ENCODE data around the gene GPR176. TPM values are rescaled to one million over a fixed set of nuclear protein-coding genes. Genes with fewer than 3 reads are reported as not detected.
"Not testable (repeated sequence)": the region's sequence is repeated elsewhere in the genome, so short reads cannot be mapped to it uniquely, and the experiment has no call there.

GPR176 gene
- total and polyA plus RNA-seq, 4 donors: 18.2 to 73.6 (median 31.1) TPM

- no peak overlapping the region for H3K27ac ChIP-seq (ENCODE audit: low read depth in 1 of 2, low read length in 2 of 2)
- no peaks in the 10 kb centered on the region for H3K27me3 ChIP-seq (ENCODE audit: control insufficient read depth in 1 of 2, insufficient read depth in 2 of 2, low read length in 1 of 2)
- intact Hi-C loops (cut with DNase I): no loop called here
- DNase-seq (no peak), ATAC-seq (ENCODE audit: low FRiP score) (no peak)
- H3K4me1 ChIP-seq (ENCODE audit: control insufficient read depth in 1 of 2, insufficient read depth in 2 of 2, low read length in 2 of 2): no peaks in the 10 kb centered on the region
- H3K36me3 ChIP-seq (ENCODE audit: control insufficient read depth in 1 of 2, insufficient read depth in 2 of 2, low read length in 1 of 2): no peaks in the 10 kb centered on the region
- H3K9me3 ChIP-seq (ENCODE audit: control insufficient read depth, low read length): no peaks in the 10 kb centered on the region
- 11 to 17% methylated on average over 5 of the region's 5 CpGs for WGBS, 2 donors
- no peak overlapping the region for H3K4me3 ChIP-seq (ENCODE audit: low read length in 2 of 2)
These were observed 11.1 kb downstream of the GPR176 start for GRCh38 chr15:39909007-39909406.

- no peaks in the 10 kb centered on the region for H3K27me3 ChIP-seq (ENCODE audit: control insufficient read depth in 1 of 2, insufficient read depth in 2 of 2, low read length in 1 of 2)
- intact Hi-C loops (cut with DNase I): no loop called here
- H3K4me3 ChIP-seq (ENCODE audit: low read length in 2 of 2): no peak overlapping the region
- no peaks in the 10 kb centered on the region for H3K36me3 ChIP-seq (ENCODE audit: control insufficient read depth in 1 of 2, insufficient read depth in 2 of 2, low read length in 1 of 2)
- no peaks in the 10 kb centered on the region for H3K9me3 ChIP-seq (ENCODE audit: control insufficient read depth, low read length)
- 9 to 11% methylated on average over 1 of the region's 1 CpG for WGBS, 2 donors
- ATAC-seq (ENCODE audit: low FRiP score): no peak
- H3K4me1 ChIP-seq (ENCODE audit: control insufficient read depth in 1 of 2, insufficient read depth in 2 of 2, low read length in 2 of 2): no peaks in the 10 kb centered on the region
- no peak for DNase-seq
- H3K27ac ChIP-seq (ENCODE audit: low read depth in 1 of 2, low read length in 2 of 2): no peak overlapping the region
These were observed 11.9 kb downstream of the GPR176 start for GRCh38 chr15:39908186-39908585.

DNA sequence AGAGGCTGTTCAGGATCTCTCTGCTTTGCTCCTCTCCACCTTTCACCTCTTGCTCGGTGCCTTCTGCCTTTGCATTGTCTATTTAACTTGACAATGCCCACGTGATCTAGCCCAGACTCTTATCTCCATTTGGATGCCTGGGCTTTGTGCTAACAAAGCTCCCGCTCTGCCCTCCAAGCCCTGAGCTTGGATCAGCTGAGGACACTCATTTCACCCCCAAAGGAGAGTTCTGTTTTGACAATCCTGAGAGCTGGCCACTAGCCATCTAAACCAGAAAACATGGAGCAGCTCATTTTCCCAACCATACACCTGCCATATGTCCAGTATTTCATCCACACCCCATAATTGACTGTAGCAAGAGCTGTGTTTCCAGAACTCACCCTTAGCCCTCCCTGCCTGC is 12.8 kb downstream of the GPR176 start:
- DNase-seq (no peak), ATAC-seq (ENCODE audit: low FRiP score) (no peak)
- H3K4me1 ChIP-seq (ENCODE audit: control insufficient read depth in 1 of 2, insufficient read depth in 2 of 2, low read length in 2 of 2): no peaks in the 10 kb centered on the region
- H3K9me3 ChIP-seq (ENCODE audit: control insufficient read depth, low read length): no peaks in the 10 kb centered on the region
- H3K36me3 ChIP-seq (ENCODE audit: control insufficient read depth in 1 of 2, insufficient read depth in 2 of 2, low read length in 1 of 2): no peaks in the 10 kb centered on the region
- H3K4me3 ChIP-seq (ENCODE audit: low read length in 2 of 2): no peak overlapping the region
- intact Hi-C loops (cut with DNase I): no loop called here
- no peak overlapping the region for H3K27ac ChIP-seq (ENCODE audit: low read depth in 1 of 2, low read length in 2 of 2)
- WGBS, 2 donors: 84 to 91% methylated on average over 3 of the region's 3 CpGs
- H3K27me3 ChIP-seq (ENCODE audit: control insufficient read depth in 1 of 2, insufficient read depth in 2 of 2, low read length in 1 of 2): no peaks in the 10 kb centered on the region

GRCh38 chr15:39904115-39904514 is 16.0 kb downstream of the GPR176 start:
- Histone ChIP-seq H3K4me3 (ENCODE audit: low read length in 2 of 2) (no peak overlapping the region), H3K27ac (ENCODE audit: low read depth in 1 of 2, low read length in 2 of 2) (no peak overlapping the region), H3K27me3 (ENCODE audit: control insufficient read depth in 1 of 2, insufficient read depth in 2 of 2, low read length in 1 of 2) (no peaks in the 10 kb centered on the region), H3K9me3 (ENCODE audit: control insufficient read depth, low read length) (no peaks in the 10 kb centered on the region), H3K36me3 (ENCODE audit: control insufficient read depth in 1 of 2, insufficient read depth in 2 of 2, low read length in 1 of 2) (no peaks in the 10 kb centered on the region), H3K4me1 (ENCODE audit: control insufficient read depth in 1 of 2, insufficient read depth in 2 of 2, low read length in 2 of 2) (no peaks in the 10 kb centered on the region)
- DNase-seq (no peak), ATAC-seq (ENCODE audit: low FRiP score) (no peak)
- intact Hi-C loops (cut with DNase I): no loop called here
- 90 to 94% methylated on average over 2 of the region's 2 CpGs for WGBS, 2 donors

GRCh38 chr15:39898317-39898716 is 21.7 kb downstream of the GPR176 start:
- Histone ChIP-seq H3K4me3 (ENCODE audit: low read length in 2 of 2) (no peak overlapping the region), H3K27me3 (ENCODE audit: control insufficient read depth in 1 of 2, insufficient read depth in 2 of 2, low read length in 1 of 2) (no peaks in the 10 kb centered on the region), H3K9me3 (ENCODE audit: control insufficient read depth, low read length) (no peaks in the 10 kb centered on the region), H3K27ac (ENCODE audit: low read depth in 1 of 2, low read length in 2 of 2) (no peak overlapping the region), H3K4me1 (ENCODE audit: control insufficient read depth in 1 of 2, insufficient read depth in 2 of 2, low read length in 2 of 2) (peaks cover 0 to 1% of the 10 kb centered on the region in 2 donors), H3K36me3 (ENCODE audit: control insufficient read depth in 1 of 2, insufficient read depth in 2 of 2, low read length in 1 of 2) (no peaks in the 10 kb centered on the region)
- intact Hi-C loops (cut with DNase I): no loop called here
- ATAC-seq (ENCODE audit: low FRiP score) (no peak), DNase-seq (no peak)
- WGBS, 2 donors: 89 to 90% methylated on average over 3 of the region's 3 CpGs

DNA sequence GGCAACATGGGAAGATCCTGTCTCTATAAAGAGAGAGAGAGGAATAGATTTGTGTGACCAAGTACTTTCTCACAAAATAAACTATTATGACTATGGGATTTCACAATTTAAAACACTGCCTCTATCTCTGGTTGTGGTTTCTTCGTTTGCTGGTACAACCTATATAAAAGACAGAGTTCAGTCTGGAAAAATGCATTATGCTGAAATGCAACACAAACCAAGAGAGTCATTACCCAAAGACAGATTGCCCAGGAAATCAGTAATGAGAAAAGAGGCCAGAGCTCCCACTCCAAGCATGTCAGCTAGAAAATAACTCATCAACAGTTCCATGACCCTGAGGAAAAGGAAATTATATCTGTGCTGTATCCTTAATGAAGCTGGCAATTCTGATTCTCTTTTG is 23.2 kb downstream of the GPR176 start:
- Histone ChIP-seq H3K4me3 (ENCODE audit: low read length in 2 of 2) (no peak overlapping the region), H3K4me1 (ENCODE audit: control insufficient read depth in 1 of 2, insufficient read depth in 2 of 2, low read length in 2 of 2) (peaks cover 0 to 1% of the 10 kb centered on the region in 2 donors), H3K27me3 (ENCODE audit: control insufficient read depth in 1 of 2, insufficient read depth in 2 of 2, low read length in 1 of 2) (no peaks in the 10 kb centered on the region), H3K27ac (ENCODE audit: low read depth in 1 of 2, low read length in 2 of 2) (no peak overlapping the region), H3K36me3 (ENCODE audit: control insufficient read depth in 1 of 2, insufficient read depth in 2 of 2, low read length in 1 of 2) (no peaks in the 10 kb centered on the region), H3K9me3 (ENCODE audit: control insufficient read depth, low read length) (no peaks in the 10 kb centered on the region)
- WGBS, 2 donors: 77 to 94% methylated on average over 1 of the region's 1 CpG
- DNase-seq (no peak), ATAC-seq (ENCODE audit: low FRiP score) (no peak)
- intact Hi-C loops (cut with DNase I): no loop called here

- Histone ChIP-seq H3K4me3 (ENCODE audit: low read length in 2 of 2) (no peak overlapping the region), H3K4me1 (ENCODE audit: control insufficient read depth in 1 of 2, insufficient read depth in 2 of 2, low read length in 2 of 2) (peaks cover 0 to 1% of the 10 kb centered on the region in 2 donors), H3K9me3 (ENCODE audit: control insufficient read depth, low read length) (no peaks in the 10 kb centered on the region), H3K27ac (ENCODE audit: low read depth in 1 of 2, low read length in 2 of 2) (no peak overlapping the region), H3K27me3 (ENCODE audit: control insufficient read depth in 1 of 2, insufficient read depth in 2 of 2, low read length in 1 of 2) (no peaks in the 10 kb centered on the region), H3K36me3 (ENCODE audit: control insufficient read depth in 1 of 2, insufficient read depth in 2 of 2, low read length in 1 of 2) (peaks cover 0 to 3% of the 10 kb centered on the region in 2 donors)
- no peak for ATAC-seq (ENCODE audit: low FRiP score)
- WGBS, 2 donors: 91 to 97% methylated on average over 1 of the region's 1 CpG
- intact Hi-C loops (cut with DNase I): no loop called here
- DNase-seq: no peak
These were observed 24.0 kb downstream of the GPR176 start for GRCh38 chr15:39896101-39896500.

DNA sequence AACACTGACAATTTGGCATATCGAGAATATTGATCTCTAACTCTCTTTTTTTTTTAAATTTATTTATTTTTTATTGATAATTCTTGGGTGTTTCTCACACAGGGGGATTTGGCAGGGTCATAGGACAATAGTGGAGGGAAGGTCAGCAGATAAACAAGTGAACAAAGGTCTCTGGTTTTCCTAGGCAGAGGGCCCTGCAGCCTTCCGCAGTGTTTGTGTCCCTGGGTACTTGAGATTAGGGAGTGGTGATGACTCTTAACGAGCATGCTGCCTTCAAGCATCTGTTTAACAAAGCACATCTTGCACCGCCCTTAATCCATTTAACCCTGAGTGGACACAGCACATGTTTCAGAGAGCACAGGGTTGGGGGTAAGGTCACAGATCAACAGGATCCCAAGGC is 27.0 kb downstream of the GPR176 start:
- H3K4me1 ChIP-seq (ENCODE audit: control insufficient read depth in 1 of 2, insufficient read depth in 2 of 2, low read length in 2 of 2); intact Hi-C loops (cut with DNase I): not testable (repeated sequence)
- WGBS, 2 donors: 91 to 97% methylated on average over 3 of the region's 4 CpGs

GRCh38 chr15:39892418-39892817 is 27.6 kb downstream of the GPR176 start:
- Histone ChIP-seq H3K27me3 (ENCODE audit: control insufficient read depth in 1 of 2, insufficient read depth in 2 of 2, low read length in 1 of 2) (no peaks in the 10 kb centered on the region), H3K27ac (ENCODE audit: low read depth in 1 of 2, low read length in 2 of 2) (no peak overlapping the region), H3K4me1 (ENCODE audit: control insufficient read depth in 1 of 2, insufficient read depth in 2 of 2, low read length in 2 of 2) (no peaks in the 10 kb centered on the region), H3K4me3 (ENCODE audit: low read length in 2 of 2) (no peak overlapping the region), H3K9me3 (ENCODE audit: control insufficient read depth, low read length) (no peaks in the 10 kb centered on the region), H3K36me3 (ENCODE audit: control insufficient read depth in 1 of 2, insufficient read depth in 2 of 2, low read length in 1 of 2) (peaks cover 0 to 3% of the 10 kb centered on the region in 2 donors)
- intact Hi-C loops (cut with DNase I): no loop called here
- 94 to 99% methylated on average over 5 of the region's 5 CpGs for WGBS, 2 donors
- no peak for ATAC-seq (ENCODE audit: low FRiP score)
- DNase-seq: no peak

More for the DNA sequence above, 27.0 kb downstream of the GPR176 start:
- DNase-seq; H3K9me3 ChIP-seq (ENCODE audit: control insufficient read depth, low read length); H3K27ac ChIP-seq (ENCODE audit: low read depth in 1 of 2, low read length in 2 of 2); H3K27me3 ChIP-seq (ENCODE audit: control insufficient read depth in 1 of 2, insufficient read depth in 2 of 2, low read length in 1 of 2); H3K4me3 ChIP-seq (ENCODE audit: low read length in 2 of 2); ATAC-seq (ENCODE audit: low FRiP score); H3K36me3 ChIP-seq (ENCODE audit: control insufficient read depth in 1 of 2, insufficient read depth in 2 of 2, low read length in 1 of 2): not testable (repeated sequence)

Measured in aorta (tissue), 5 donors.